GM18909 (cell line): Measurements from ENCODE around the gene DTX4.
A peak's percentile ranks its signal among the peaks of the same experiment; 100 is the strongest.
"Not testable (repeated sequence)": the region's sequence is repeated elsewhere in the genome, so short reads cannot be mapped to it uniquely, and the experiment has no call there.

Experiments
- ATAC-seq: cut with Tn5 transposase; IDR thresholded peaks from one replicate; pipeline ENCODE4 v1.9.1; 2021; ENCODE audit warnings: mild to moderate bottlenecking; ENCODE audit not compliant: unreplicated experiment, poor library complexity

DTX4 gene

DNA sequence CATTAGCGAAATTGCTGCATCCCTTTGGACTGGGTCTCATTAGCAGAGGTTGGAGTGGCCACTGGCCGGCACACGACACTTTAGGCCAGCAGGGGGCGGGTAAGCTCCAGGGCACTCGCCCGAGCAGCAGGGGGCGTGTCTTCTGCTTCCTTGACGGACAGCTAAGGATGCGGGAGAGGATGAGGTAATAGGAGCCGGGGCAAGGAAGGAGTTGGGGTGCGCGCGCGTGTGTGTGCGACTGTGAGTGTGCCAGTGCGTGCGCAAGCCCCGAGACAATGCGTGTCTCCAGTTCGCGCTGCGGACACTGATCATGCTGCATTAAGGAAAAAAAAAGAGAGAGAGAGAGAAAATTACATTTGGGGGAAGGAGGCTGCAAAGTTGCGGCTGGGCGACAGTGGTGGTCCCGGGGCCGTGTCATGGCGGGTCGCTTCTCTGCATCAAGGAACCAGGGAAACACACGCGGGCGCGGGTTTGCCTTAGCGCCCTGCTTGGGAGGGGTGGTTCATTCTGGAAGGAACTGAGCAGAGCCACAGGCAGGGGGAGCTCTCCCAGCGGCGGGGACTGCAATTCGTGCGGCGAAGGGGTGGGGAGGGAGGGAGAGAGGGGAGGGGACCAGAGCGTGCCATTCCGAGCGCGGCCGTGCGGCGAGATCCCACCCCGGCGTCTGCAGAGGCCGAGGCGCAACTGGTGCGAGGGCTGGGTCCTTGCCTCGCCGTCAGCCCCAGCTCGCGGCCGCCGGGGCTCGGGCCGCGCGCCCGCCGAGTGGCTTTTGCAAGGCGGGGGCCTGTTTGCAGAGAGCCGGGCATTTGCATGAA lies at the start of gene DTX4:
Gene DTX4 (plus strand): TSS at position 625 of the 815 bp plus-strand sequence. CDS start 464 bp downstream, outside the sequence.
- peak; percentile 79 for ATAC-seq

GRCh38 chr11:59135648-59136461 lies 36.1 kb upstream of the DTX4 start:
- peak; percentile 98 for ATAC-seq

DNA sequence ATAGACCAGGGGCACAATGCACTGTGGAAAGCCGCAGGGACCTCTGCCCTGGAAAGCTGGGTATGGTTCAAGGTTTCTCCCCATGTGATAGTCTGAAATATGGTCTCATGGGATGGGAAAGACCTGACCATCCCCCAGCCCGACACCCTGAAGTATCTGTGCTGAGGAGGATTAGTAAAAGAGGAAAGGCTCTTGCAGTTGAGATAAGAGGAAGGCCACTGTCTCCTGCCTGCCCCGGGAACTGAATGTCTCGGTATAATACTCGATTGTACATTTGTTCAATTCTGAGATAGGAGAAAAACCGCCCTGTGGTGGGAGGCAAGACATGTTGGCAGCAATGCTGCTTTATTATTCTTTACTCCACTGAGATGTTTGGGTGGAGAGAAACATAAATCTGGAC lies 35.4 kb upstream of the DTX4 start:
- not testable (repeated sequence) for ATAC-seq

DNA sequence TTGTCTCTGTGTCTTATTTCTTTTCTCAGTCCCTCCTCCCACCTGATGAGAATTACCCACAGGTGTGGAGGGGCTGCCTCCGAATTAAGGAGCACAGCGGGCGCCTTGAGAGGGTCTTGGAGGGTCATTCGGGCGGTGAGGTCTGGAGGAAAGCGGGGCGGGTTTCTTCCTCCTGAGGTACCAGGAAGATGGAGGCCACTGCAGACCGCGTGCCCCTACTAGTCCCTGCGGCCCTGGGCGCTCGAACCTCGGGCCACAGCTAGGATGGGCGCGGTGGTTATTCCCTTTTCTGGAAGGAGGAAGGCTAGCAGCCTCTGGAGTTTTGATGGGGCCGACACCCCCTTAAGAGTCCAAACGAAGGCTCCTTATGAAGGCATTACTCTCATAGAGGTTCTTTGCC lies 34.7 kb upstream of the DTX4 start:
- ATAC-seq: no peak

DNA sequence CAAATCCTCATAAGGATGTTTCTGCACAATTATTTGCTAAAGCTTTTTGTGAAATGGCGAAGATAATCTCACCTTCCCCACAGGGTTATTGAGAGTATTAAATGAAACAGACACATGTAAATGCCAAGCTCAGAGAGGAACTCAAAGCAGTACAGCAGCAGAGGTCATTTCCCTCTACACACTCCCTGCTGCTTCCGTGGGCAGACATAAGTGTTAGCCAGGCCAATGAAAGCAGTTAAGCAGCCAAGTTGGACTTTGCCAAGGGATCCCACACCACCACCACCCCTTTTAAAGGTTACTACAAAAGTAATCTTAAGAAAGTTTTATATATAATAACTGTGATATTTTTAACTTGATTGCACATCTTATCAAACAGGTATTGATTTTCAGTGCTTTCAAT lies 33.3 kb upstream of the DTX4 start:
- ATAC-seq: no peak

GRCh38 chr11:59141191-59141590 lies 30.7 kb upstream of the DTX4 start:
- ATAC-seq: no peak

DNA sequence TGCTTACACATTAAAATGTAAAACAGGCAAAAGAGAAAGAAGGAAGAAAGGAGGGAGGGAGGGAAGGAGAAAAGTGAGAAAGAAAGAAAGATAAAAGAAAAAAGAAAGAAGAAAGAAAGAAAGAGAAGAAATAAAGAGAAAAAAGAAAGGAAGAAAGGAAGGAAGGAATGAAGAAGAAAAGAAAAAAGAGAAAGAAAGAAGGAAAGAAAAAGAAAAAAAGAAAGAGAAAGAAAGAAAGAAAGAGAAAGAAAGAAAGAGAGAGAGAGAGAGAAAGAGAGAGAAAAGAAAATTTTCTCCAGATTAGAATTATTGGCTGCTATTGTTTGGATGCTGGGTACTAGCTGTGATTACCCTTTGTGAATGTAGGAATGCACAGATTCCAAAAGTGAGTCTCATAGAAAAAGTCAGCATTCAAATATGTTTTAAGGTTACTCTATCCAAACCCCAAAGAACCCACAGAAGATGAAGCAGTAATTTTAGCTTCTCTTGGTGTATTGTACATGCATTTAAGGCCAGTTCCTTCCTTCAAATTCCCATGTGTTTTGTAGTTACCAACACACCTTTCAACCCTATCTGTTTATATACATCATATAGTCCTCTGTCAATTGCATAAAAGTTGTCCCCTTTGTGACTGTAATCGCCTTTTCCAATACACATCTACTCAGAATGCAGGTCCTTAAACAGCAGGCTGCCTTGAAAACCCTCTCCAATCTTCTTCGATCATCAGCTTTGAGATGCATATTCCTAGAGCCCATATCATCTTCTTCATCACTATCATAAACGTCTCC lies 30.1 kb upstream of the DTX4 start:
- peak; percentile 1 for ATAC-seq

DNA sequence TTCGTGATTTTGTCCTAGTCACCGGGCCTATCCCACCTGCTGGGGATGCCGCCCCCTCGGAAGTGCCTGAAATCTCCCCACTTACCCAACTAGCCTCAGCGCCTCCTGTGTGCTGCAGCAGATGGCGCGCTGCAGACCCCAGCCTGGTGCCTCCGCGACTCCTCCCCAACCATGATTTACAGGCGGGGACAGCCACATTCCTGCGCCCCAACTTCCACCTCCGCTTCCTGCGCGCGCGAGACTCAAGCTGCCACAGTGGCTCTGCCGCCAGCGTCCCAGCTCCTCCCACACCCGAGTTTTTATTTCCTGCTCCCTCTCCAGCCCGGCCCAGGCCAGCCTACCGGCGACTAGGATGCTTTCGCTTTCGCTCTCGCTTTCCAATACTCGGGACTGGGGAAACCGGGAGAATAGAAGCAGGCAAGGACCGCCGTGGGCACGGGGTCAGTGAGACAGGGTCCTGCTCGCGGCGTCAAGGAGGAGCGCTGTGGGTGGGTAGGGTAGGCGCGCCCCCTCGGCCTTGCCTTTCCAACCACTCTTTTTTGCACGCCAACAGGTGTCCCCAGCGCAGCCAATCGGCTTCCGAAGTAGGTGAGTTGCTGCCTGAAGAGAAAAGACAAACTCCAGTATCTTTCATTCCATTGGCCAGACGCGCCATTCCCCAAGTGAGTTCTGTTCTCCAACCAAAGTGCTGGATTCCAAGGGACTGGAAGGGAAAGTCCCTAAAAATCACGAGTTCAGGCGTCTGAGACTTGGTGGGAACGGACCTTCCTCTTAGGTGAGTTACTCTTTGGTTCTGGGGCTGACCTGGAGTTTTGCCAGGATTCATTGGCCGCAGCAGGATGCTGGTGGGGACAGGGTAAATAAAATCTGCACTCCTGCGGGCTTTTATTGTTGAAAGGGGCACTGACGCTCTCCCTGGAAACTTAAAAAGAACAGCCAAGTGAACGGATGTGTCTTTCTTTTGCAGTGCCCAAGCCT lies 29.1 kb upstream of the DTX4 start, which contains the start of gene FAM111A:
Gene FAM111A (plus strand): TSS at position 327 of the 978 bp plus-strand sequence. CDS start 6,017 bp downstream, outside the sequence.
- peak; percentile 76 for ATAC-seq

- ATAC-seq: no peak
Measured at GRCh38 chr11:59144096-59144495, 27.8 kb upstream of the DTX4 start.

GRCh38 chr11:59144579-59145345 lies 27.2 kb upstream of the DTX4 start:
- peak; percentile 55 for ATAC-seq

- no peak for ATAC-seq
Measured at GRCh38 chr11:59145534-59145933, 26.4 kb upstream of the DTX4 start.

- ATAC-seq: no peak
Measured at GRCh38 chr11:59151761-59152160, 20.2 kb upstream of the DTX4 start.

DNA sequence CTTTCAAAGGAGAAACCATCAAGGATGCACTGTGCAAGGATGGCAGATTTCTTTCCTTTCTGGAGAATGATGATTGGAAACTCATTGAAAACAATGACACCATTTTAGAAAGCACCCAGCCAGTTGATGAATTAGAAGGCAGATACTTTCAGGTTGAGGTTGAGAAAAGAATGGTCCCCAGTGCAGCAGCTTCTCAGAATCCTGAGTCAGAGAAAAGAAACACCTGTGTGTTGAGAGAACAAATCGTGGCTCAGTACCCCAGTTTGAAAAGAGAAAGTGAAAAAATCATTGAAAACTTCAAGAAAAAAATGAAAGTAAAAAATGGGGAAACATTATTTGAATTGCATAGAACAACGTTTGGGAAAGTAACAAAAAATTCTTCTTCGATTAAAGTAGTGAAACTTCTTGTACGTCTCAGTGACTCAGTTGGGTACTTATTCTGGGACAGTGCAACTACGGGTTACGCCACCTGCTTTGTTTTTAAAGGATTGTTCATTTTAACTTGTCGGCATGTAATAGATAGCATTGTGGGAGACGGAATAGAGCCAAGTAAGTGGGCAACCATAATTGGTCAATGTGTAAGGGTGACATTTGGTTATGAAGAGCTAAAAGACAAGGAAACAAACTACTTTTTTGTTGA lies 19.5 kb upstream of the DTX4 start:
- peak; percentile 86 for ATAC-seq

DNA sequence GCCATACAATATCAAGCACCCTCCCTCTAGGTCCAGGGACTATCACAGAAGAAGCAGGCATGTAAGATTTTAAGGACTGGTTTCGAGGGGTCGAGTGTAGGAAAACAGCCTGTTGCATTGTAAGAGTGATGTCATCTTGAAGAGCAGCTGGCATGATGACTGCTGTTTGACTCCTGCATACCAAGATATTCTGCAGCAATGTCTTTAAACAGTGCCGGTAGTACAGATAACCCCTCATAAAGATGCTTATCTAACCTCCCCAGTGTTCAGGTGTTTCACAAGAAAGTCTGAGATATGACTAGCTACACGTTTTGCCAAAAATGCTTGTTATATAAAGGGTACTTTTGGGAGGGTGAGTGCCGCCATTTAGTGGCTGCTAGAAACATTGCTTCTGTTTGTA lies 17.3 kb upstream of the DTX4 start:
- ATAC-seq: no peak

DNA sequence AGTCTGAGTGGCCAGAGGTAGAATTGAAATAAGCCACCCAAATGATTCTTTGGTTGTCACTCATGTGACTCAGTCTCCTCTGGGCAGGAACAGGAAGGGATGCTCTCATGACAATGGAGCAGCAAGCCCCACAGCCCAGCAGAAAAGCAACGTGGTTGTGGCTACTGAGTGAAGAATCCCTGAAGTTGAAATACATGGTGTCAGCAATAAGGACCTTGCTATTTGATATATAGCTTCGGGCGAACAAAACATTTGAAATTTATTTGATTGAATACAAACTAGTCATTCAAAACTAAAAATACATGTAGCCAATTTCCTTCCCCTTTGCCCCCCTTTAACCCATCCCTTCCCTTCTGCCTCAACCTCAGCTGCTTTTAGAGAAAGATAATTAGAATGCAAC lies 14.5 kb upstream of the DTX4 start:
- no peak for ATAC-seq

GRCh38 chr11:59158206-59159068 lies 13.5 kb upstream of the DTX4 start:
- peak; percentile 93 for ATAC-seq

DNA sequence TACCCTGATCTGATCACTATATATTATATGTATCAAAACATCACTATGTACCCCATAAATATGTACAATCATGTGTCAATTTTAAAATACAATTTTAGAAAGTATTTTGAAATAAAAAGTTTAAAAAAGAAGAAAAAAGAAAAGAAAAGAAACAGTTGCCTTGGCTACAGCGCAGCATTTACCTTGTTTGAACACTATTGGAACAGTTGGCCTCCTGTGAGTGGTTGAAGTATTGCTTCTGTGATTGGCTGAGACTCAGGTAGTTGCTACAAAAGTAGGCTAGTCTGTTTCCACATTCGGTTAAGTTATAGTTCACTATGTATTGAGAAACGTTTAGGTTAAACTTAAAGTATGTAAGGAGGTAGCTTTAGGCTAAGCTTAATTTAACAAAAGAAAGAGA lies 7.9 kb upstream of the DTX4 start:
- ATAC-seq: no peak
